HG03097 (cell line): ENCODE measurements around the gene MLC1.

Experiments used
- ATAC-seq: cut with Tn5 transposase; IDR thresholded peaks from one replicate; pipeline ENCODE4 v1.9.1; 2021; ENCODE audit not compliant: unreplicated experiment, low FRiP score

The MLC1 gene

DNA sequence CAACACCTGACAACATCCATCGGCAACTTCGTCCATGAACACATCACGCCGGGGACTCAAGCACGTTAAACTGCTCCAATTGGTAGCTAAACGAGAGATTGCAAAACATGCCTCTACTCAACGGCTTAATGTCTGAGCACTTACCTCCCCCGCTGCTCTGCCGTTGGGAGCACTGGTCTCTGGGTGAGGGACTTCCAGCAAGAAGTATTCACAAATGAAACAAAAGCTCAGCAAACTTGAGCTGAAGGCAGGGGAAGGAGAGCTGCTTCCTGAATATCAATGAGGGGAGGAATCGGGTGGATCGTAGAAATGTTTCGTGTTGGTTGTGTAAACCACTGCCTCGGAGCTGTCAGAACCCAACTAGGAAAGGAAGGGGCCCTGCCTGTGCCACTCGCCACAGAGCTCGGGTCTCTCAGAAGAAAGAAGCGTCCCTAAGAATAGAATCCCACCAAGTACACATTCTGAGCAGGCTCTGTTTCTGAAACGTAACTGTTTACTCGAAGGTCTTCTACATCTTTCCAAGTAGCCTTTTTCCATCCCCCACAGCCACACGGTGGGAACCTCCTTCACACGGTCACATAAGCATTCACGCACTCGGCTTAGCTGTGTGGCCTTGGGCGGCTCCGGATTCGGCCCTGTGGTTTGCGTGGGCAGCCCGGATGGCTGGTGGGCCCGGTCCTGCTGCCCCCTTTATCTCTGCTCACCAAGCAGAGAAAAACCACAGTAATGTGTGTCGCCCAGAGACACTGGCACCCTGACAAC, at the start of gene MLC1:
Gene MLC1 (minus strand): TSS at position 216 of the 762 bp plus-strand sequence. CDS start 524 bp downstream, outside the sequence.
- no peak for ATAC-seq

DNA sequence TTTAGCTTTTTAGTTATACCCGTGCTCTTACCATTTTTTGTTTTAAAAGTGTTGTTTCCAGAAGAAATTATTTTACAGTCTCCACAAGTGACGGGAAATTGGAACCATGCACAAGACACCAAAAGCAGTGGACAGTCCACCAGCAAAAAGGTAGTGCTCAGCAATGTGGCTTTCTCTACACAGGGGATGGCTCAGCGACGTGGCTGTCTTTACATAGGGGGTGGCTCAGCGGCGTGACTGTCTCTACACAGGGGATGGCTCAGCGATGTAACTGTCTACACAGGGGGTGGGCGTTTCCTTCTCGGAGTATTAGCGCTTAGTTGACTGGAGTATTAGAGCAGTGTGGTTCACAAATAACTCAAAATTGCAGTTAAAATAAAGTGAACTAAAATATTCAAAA, 49.3 kb upstream of the MLC1 start:
- ATAC-seq: no peak

DNA sequence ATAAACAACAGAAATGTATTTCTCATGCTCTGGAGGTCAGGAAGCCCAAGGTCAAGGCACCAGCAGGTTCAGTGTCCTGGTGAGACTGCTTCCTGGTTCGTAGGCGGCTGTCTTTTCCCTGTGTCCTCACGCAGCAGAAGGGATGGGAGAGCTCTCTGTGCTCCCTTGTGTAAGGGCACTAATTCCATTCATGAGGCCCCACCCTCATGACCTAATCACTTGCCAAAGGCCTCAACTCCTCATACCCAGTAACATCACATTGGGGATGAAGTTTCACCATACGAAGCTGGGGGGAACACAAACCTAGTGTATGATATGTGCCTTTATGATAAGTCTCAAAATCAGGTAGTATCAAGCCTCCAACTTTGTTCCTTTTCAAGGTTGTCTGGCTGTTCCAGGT, 46.7 kb upstream of the MLC1 start:
- ATAC-seq: no peak

DNA sequence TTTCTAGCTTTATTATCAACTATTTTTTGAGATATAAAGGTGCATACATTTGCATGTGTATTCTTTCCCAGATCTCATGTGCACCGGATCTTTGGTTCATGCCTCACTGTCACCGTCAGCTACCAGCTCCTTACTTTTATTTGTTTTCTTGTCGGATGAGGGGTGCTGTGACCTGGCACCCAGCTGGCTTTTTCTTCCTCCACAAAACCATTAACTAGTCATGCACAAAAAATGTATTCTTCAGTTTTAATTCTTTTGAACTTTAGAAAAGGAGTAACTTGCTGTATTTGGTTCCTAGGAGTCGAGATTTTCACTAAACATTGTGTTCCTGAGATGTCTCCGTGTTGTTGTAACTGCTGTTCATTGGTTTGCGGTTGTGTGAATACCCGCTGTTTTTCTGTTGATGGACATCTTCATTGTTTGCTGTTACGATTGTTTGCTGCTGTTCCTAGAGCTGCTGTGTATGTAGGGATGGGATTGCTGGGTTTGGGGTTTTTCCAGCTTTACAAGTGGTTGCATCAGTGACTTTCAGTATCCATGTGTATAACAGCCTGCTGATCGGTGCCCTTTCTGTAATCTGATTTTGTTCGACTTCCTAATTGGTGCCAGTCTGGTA, 44.0 kb upstream of the MLC1 start:
- no peak for ATAC-seq

DNA sequence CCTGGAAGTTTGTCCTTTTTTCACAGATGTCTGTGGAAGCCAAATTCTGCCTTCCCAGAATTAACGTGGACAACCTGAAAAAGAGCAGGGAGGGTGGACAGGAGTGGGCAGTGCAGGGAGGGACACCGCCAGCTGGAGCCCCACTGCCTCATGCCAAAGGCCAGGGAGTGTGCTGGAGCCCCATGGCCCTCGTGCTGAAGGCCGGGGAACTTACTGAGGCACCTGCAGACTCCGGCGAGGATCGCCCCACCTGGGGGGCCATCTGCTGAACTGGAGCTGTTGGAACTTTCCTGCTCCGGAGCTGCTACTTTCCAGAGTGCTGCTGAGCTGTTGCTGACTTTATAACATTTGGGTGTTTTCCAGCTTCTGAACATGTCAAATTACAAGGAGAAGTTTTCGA, 39.8 kb upstream of the MLC1 start:
- ATAC-seq: no peak

DNA sequence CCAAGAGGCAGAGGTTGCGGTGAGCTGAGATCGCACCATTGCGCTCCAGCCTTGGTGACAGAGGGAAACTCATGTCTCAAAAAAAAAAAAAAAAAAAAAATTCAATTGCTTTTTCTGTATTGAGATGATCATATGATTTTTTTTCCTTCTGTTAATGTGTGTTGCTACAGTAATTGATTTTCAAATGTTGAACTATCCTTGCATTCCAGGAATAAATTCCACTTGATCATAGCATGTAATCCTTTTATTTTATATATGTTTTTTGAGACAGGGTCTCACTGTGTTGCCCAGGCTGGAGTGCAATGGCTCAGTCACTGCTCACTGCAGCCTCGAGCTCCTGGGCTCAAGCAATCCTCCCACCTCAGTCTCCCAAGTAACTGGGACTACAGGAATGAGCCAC, 37.9 kb upstream of the MLC1 start:
- no peak for ATAC-seq

DNA sequence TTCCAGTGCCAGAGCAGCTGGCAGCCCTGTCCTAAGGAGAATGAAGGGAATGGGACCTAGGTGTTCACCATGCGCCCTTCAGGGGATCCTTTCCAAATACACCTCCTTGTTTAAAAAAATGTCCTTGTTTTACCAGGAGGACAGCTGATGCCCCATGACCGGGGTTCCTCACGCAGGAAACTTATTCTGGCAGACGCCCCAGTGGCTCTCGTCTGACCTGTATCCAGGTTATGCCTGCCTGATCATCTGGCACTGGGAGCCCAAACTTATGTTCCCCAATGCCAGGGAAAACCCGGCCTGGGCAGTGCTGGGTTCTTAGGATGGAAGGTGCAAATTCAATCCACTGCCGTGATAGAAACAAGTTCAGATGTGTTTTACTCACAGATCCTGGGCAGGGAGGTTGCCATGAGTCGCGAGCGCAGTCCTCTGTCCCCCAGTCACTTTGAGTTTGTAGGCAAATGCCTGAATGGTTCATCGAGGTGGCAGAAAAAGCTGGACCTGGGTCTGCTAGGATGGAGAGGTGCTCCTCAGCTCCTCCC, 36.0 kb upstream of the MLC1 start:
- ATAC-seq: no peak

DNA sequence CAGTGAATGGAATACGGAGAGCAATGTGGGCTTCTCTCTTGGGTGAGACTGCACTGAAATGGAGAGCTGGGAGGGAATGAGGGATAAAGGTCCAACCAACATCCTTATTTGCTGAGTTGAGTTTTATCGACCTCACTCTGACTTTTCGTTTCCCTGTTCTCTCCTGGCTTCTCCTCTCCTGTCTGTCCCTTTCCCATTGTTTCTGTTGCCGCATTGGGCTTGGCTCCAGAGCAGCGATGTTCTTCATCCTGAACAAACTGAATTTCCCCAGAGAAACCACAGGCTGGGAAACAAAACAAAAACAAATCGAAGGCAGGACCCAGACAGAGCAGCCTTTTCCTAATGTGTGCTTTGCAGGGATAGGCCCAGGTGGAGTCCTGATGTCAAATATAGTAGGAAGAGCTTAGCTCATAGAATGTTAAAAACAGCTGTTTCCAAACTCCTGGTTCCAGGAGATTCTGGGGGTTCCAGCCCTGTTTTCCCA, 34.6 kb upstream of the MLC1 start:
- no peak for ATAC-seq

DNA sequence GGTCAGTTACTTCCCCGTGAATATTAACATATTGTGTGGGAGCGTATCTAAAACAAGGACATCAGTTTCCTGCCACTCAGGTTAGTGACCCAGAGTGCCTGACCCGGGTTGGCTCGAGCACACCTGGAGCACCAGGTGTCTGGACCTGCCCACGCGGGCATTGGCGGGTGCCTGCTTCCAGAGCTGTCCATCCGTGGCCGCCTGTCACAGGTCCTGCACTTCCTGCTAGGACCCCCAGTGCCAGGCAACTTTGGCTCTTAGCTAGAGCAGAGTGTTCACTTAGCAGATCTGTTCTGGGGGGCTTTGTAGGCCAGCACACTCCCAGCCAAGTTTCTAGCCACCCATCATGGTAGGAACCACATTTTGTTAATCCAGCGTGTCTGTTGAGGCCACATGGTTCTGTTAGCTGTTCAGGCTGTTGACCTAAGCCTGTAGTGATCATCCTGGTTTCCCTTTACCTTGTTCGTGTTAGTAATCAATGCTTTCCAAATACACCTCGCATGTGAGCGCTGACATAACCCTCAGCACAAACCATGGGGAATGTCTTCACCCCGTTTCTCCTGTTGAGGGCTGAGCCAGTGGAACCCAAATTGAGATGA, 34.0 kb upstream of the MLC1 start:
- ATAC-seq: no peak

DNA sequence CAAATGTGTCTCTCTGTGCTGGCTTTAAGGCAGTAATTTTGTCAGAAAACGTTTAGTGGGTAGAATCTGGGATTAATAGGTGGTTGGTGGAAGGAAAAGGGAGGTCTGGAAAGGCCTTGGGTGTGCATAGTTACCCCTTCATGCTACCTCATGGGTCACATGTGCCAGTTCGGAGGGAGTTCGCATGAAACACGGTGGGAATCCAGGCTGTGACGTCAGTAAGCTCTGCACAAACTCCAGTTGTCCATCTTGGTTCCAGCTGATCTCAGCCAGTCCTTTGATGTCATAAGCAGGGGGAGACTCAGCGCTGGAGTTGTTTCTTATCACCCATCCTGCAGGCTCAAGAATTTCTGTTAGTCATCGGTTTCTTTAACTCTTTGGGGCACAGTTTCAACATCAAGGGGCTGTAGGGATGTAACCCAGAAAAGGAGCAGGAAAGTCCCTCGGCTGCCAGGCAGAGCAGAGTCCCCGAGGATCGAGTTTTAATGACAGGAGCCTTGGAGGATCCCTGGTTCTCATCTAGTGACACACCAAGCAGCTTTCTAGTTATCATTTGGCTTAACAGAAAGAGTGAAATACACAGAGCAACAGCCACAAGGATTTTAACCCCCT, 33.4 kb upstream of the MLC1 start:
- no peak for ATAC-seq

DNA sequence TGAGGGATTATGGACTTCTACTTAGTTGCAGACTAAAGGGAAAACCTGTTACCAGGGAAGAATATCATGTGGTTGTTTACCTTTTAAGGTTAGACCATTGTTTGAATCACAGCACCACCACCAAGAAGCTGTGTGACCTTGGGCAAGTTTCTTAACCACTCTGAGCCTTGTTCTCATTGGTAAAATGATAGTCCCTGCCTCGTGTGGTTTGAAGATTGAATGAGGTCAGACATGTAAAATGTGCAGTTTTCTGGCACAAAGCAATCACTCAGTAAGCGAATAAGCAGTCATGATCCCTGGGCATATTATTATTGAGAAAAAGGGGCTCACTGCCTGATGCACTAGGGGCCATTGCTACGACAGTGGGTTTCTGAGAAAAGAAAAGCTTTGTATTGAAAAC, 32.9 kb upstream of the MLC1 start:
- no peak for ATAC-seq

DNA sequence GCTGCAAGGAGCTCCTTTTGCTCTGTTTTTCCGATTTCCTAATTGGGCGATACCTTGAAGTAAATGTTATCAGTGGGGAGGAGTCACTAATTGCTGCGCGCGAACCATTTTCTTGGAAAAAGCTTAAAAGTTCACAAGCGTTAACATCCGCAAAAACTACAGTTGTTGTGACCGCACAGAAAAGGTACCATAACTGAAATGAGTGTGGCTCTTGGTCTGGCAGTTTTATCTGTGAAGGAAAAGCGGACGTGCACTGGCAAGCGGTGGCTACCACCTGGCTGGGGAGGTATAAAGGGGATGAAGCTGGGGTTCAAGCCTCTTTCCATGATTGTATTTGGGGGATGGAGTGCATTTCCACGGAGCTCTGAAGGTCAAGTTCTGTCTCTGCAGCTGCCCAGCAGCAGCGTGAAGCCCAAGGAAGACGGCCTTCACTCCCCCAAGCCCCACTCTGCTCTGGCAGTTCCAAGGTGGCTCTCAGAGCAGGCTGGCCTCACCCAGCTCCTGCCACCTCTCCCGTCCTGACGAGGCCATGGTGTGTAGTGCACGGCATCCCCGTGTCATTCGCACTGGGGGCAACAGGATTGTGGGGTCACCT, 32.0 kb upstream of the MLC1 start:
- ATAC-seq: no peak

DNA sequence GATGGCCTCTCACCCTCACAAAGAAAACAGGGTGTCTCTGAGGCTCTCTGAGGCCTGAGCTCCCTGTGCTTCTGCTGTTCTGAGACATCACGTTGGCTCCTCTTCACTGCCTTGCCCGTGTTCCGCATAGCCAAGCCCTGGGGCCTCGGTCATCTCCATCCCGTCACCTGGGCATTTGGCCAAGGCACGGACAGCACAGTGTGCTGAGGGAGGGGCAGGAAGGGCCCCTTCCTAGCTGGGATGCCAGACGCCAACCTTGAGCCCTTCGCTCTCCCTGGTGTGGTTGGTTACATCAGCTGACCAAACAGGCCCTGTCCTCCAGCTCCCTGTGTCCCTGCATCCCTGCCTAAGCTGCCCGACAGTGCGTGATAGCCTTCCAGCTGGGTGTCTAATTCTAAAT, 30.5 kb upstream of the MLC1 start:
- no peak for ATAC-seq

DNA sequence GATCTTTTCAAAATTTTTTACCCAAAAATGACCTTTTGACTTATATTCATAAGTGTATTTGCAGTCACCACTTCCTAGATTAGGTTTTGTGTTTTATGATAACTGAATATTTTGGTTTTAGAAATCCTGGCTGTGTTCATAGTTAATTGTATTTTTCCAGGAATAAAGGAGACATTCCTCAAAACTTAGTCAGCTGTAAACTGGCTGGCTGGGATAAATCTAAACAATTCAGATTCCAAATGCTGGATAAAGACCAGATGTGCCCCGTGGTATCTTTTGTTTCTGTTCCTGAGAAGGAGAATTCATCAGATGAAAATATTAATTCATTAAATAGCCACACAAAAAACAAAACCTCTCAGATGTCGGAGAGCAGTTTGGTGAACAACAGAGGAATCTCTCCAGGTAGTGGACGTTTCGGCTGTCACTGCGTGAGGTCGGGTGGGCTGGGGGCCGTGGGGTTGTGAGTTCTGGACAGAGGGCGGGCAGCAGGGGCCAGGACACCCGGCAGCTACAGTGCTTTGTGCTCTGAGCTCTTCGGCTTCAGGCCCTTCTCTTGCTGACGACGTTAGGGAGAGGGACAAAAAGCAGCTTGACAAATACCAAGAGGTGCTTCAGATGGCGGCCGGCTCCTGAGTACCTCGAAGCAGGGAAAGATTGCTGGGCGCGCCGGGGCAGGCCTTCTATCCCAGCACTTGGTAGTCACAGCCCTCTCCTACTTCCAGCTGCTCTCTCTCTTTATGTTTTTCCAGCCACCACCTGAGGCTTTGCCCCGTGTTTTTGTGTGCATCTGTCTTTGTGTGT, 29.2 kb upstream of the MLC1 start:
- ATAC-seq: no peak

DNA sequence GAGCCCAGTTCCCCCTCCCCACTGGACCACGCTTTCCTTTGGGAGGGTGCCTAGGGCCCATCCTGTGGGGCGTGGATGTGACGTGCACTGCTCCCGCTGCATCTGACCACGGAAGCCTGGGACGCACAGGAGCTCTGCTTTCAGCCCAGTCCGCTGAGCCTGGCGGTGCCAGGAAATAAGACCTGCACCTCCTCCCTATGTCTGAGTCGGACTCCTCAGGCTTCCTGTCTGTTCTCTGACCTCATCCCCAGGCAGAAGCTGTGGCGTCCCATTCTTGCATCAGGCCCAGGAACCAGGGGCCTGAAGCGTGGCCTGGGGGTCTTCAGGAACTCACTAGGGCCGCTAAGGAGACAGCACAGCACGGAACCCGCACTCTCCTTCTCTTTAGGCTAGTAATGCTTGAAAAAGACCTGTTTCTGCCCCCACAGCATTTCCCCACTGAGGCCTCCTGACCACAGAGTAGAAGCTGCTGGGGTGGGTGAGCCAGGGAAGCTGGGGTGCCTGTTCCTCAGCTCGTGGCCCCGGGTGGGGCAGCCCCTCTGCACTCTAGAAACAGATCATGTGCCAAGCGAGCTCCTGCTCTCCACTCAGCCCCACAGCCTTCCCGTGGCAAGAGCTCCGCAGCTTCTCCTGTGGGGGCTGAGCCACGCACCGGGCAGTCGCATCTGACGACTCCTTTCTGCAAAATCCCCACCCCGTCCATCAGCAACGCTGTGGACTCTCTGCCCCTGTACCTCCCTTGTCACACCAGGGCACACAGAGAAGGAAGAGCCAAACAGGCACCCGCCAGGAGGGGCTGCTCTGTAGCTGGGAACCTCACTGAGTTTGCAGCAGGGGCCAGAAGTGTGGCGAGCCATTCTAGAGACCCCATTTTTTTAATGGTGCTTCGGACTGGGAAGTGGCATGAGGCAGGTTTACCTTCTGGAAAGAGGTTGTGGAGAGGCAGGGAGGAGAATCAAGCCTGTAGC, 27.2 kb upstream of the MLC1 start:
- no peak for ATAC-seq

DNA sequence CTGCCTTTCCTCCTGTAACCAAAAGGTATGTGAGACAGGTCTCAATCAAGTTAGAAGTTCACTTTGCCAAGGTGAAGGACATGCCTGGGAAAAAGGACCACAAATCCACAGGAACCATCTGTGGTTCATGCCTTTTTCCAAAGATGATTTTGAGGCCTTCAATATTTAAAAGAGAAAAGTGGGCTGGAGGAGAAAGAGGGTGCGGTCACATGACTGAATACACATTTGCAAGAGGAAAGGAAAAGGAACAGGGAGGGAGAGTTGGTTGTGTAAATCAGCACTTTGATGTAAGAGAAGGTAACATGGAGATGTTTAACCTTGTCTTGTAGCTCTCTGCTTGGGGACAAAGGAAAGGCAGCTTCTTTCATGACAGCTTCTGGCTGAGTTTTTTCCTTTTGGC, 25.8 kb upstream of the MLC1 start:
- no peak for ATAC-seq

DNA sequence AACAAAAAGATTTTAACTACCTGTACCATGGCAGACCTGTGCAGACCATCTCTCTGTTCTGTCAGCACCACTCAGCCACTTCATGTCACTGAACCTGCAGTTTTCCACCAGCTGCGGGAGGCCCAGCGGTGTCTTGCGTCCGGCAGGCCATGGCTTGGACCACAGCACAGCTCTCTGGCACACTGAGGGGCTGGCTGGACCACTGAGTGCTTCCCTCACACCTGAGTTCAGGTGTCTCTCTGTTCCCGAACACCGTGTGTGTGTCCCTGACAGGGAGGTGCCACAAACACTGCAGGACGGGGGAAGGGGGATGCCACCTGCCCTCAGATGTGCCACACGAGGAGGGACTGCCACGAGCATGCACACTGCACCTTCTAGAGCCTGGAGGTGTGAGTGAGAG, 22.3 kb upstream of the MLC1 start:
- ATAC-seq: no peak

DNA sequence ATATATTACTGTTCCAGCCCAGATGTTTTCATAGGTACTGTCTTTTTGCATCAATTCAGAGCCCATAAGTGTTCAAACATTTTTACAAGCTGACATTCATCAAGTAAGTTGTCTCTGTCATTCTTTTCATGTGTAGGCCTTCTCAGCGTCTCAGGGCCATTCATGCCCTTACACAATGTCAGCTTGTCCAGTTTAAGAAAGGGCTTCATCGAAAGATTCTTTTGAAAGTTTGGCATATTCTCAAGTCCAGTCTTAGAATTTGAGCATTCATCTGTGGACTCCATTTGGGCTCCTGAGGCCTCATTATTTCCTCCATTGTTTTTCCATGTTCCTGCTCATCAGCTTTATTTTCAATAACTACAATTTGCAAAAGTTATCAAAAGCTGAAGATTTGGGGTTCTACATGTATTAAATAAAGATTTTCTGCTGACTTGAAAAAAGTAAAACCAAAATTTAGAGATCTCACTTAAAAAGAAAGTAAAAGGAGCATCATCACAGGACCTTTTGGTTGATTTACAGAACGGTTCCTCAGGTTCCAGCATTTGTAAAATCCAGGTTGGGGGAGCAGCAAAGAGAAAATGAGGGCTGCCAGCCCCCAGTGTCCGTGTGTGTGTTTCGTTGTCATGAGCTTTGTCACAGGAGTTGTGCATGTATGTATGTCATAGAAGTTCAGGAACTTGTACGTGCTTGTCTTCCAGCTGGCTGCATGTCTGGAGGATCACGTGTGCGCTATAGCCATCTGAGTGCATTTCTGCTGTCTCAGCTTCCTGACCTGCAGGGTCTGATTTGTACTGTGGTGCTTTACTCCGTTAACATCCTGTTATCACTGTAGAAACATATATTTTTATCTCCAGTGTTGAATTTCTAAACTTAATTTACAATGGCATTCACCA, 20.2 kb upstream of the MLC1 start:
- no peak for ATAC-seq
